HepG2 (cell line): Measurements from ENCODE around the gene COL4A2.

ENCODE experiments used
- ARNTL ChIP-seq: sonication (generic); formaldehyde crosslinking; IDR thresholded peaks from 2 replicates; pipeline ENCODE4 v1.4.0; 2020; ENCODE audit warnings: mild to moderate bottlenecking, missing genetic modification reagents
- CCAR2 ChIP-seq: fragments of 200-400 bp; formaldehyde crosslinking; optimal IDR thresholded peaks from 2 replicates; pipeline ENCODE3; 2018; ENCODE audit warnings: low read depth, mild to moderate bottlenecking, low read length, moderate library complexity
- CTCF ChIP-seq: sonication (generic); formaldehyde crosslinking; IDR thresholded peaks from 2 replicates; pipeline ENCODE4 v1.5.0; 2020; ENCODE audit warnings: mild to moderate bottlenecking, missing genetic modification reagents, moderate library complexity
- NFIC ChIP-seq: IDR thresholded peaks from 2 replicates; pipeline ENCODE4 v1.6.1; 2012; ENCODE audit warnings: mild to moderate bottlenecking, low read length, inconsistent platforms
- NFYB ChIP-seq: sonication (generic); formaldehyde crosslinking; IDR thresholded peaks from 2 replicates; pipeline ENCODE4 v1.4.0; 2020; ENCODE audit warnings: missing genetic modification reagents
- POLR2AphosphoS5 ChIP-seq: IDR thresholded peaks from 2 replicates; pipeline ENCODE4 v1.6.1; 2012; ENCODE audit warnings: low read depth, low read length
- STAT6 ChIP-seq: sonication (generic); formaldehyde crosslinking; IDR thresholded peaks from 2 replicates; pipeline ENCODE4 v1.4.0; 2020; ENCODE audit warnings: missing genetic modification reagents, mild to moderate bottlenecking, borderline replicate concordance
- TGIF2 ChIP-seq: IDR thresholded peaks from 2 replicates; pipeline ENCODE4 v1.6.1; 2016; ENCODE audit warnings: control low read depth, missing compliant biosample characterization
- ZNF337 ChIP-seq: sonication (generic); formaldehyde crosslinking; IDR thresholded peaks from 2 replicates; pipeline ENCODE4 v1.5.1; 2020; ENCODE audit warnings: missing genetic modification reagents, low read depth, mild to moderate bottlenecking, borderline replicate concordance
- ZNF768 ChIP-seq: sonication (generic); formaldehyde crosslinking; IDR thresholded peaks from 2 replicates; pipeline ENCODE4 v1.4.0; 2020; ENCODE audit warnings: missing genetic modification reagents

DNA sequence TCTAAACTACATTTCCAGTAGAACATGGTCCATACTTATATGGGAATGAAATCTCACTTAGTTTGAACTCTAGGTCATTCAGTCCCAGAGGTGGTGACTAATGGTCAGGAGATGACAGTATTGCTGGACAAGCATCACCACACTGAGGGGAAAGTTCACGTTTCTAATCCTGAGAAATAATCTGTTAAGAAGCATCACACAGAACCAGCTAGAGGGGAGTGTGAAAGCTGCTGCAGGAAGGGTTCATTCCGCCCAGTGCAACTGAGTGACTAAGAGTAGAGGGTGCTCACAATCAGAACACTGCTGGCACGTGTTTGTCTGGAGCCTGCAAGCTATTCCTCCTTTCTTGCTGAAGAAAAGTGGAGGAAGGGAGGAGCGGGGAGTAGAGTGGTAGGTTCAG, 2.8 kb upstream of the COL4A2 start:
- no peak for TF ChIP-seq ARNTL (CRISPR knock-in tag)
- TF ChIP-seq NFYB (CRISPR knock-in tag) = no peak
- no peak for TF ChIP-seq ZNF768 (CRISPR knock-in tag)
- no peak for TF ChIP-seq CTCF
- no peak for TF ChIP-seq STAT6 (CRISPR knock-in tag)
- no peak for TF ChIP-seq POLR2AphosphoS5
- no peak for TF ChIP-seq ZNF337
- TF ChIP-seq TGIF2 = no peak
- no peak for TF ChIP-seq CCAR2
- no peak for TF ChIP-seq NFIC
